Smooth muscle cell (in vitro differentiated cells): ENCODE results near the gene OR9A2. TPM values are rescaled to one million over a fixed set of nuclear protein-coding genes. Genes with fewer than 3 reads are reported as not detected.
A peak's percentile ranks its signal among the peaks of the same experiment; 100 is the strongest.

Experiments
- DNase-seq: peaks from one replicate; lab custom pipeline; 2025; ENCODE audit not compliant: unreplicated experiment; lab: John Stamatoyannopoulos, UW
- H2AFZ ChIP-seq: fragments of 200-600 bp; sonication (generic); 2 replicates; pipeline ENCODE4 v1.6.0; 2016; ENCODE audit warnings: antibody characterized with exemption, low read depth, mild to moderate bottlenecking
- H3F3A ChIP-seq: fragments of 200-600 bp; sonication (generic); 2 replicates; pipeline ENCODE4 v1.6.0; 2017; ENCODE audit warnings: antibody characterized with exemption, low read depth
- H3K27ac ChIP-seq: fragments of 200-600 bp; sonication (generic); 2 replicates; pipeline ENCODE4 v1.5.1; 2016; ENCODE audit warnings: low read depth, mild to moderate bottlenecking
- H3K27me3 ChIP-seq: fragments of 200-600 bp; sonication (generic); 2 replicates; pipeline ENCODE4 v1.6.1; 2016; ENCODE audit warnings: low read depth, mild to moderate bottlenecking
- H3K36me3 ChIP-seq: fragments of 200-600 bp; sonication (generic); 2 replicates; pipeline ENCODE4 v1.5.1; 2016; ENCODE audit warnings: low read depth
- H3K4me1 ChIP-seq: fragments of 200-600 bp; sonication (generic); 2 replicates; pipeline ENCODE4 v1.5.1; 2016; ENCODE audit warnings: low read depth
- H3K4me2 ChIP-seq: fragments of 200-600 bp; sonication (generic); 2 replicates; pipeline ENCODE4 v1.6.0; 2016; ENCODE audit warnings: mild to moderate bottlenecking
- H3K4me3 ChIP-seq: fragments of 200-600 bp; sonication (generic); 2 replicates; pipeline ENCODE4 v1.5.1; 2016; ENCODE audit warnings: mild to moderate bottlenecking
- H3K79me2 ChIP-seq: fragments of 200-600 bp; sonication (generic); 2 replicates; pipeline ENCODE4 v1.6.0; 2016; ENCODE audit warnings: low read depth, mild to moderate bottlenecking
- H3K9ac ChIP-seq: fragments of 200-600 bp; sonication (generic); 2 replicates; pipeline ENCODE4 v1.6.0; 2016; ENCODE audit warnings: low read depth
- H3K9me3 ChIP-seq: fragments of 200-600 bp; sonication (generic); replicated peaks from 2 replicates; pipeline ENCODE4 v1.5.1; 2016; ENCODE audit warnings: low read depth
- H4K20me1 ChIP-seq: fragments of 200-600 bp; sonication (generic); 2 replicates; pipeline ENCODE4 v1.6.0; 2016; ENCODE audit warnings: low read depth
- CTCF ChIP-seq: fragments of 200-600 bp; sonication (generic); IDR thresholded peaks from 2 replicates; pipeline ENCODE4 v1.5.1; 2017; ENCODE audit warnings: borderline replicate concordance, mild to moderate bottlenecking, antibody characterized with exemption; ENCODE audit not compliant: insufficient read depth, poor library complexity, severe bottlenecking
- WGBS: methylation state at CpG from one replicate; pipeline ENCODE4 v1.1.7; 2016; ENCODE audit warnings: low lambda C conversion rate; 5-methylcytosine and 5-hydroxymethylcytosine counted together
- polyA plus RNA-seq: library from polyadenylated mRNA; unstranded; fragments of >200 nt; fragmentation: Nextera tagmentation; extraction: Ambion mirVana; gene quantifications from 2 replicates; pipeline ENCODE4 v1.2.1, GENCODE V29; 2016
- total RNA-seq: library from RNA; depleted of rRNA; stranded (reverse); fragments of >200 nt; gene quantifications from 2 replicates; pipeline ENCODE4 v1.2.3, GENCODE V29; 2014

OR9A2 gene
- total and polyA plus RNA-seq, 2 experiments from 2014 or later = 0.45 TPM; not detected in 1

GRCh38 chr7:143042790-143043271 is 15.9 kb upstream of the OR9A2 start:
- no peaks in the 10 kb centered on the region for H3K27me3 ChIP-seq
- H3K27ac ChIP-seq = peak overlapping the region; percentile 64
- peak overlapping the region; percentile 53 for H3K4me2 ChIP-seq
- H3K79me2 ChIP-seq = no peaks in the 10 kb centered on the region
- TF ChIP-seq CTCF = no peak
- no peaks in the 10 kb centered on the region for H4K20me1 ChIP-seq
- H2AFZ ChIP-seq = peak overlapping the region; percentile 24
- peaks cover 16% of the 10 kb centered on the region for H3K4me1 ChIP-seq
- H3K9ac ChIP-seq = peak overlapping the region; percentile 9
- 37% methylated on average over 6 of the region's 6 CpGs for WGBS
- DNase-seq = no peak
- peaks cover 12% of the 10 kb centered on the region for H3F3A ChIP-seq
- no peak overlapping the region for H3K4me3 ChIP-seq
- no peaks in the 10 kb centered on the region for H3K9me3 ChIP-seq
- H3K36me3 ChIP-seq = no peaks in the 10 kb centered on the region

DNA sequence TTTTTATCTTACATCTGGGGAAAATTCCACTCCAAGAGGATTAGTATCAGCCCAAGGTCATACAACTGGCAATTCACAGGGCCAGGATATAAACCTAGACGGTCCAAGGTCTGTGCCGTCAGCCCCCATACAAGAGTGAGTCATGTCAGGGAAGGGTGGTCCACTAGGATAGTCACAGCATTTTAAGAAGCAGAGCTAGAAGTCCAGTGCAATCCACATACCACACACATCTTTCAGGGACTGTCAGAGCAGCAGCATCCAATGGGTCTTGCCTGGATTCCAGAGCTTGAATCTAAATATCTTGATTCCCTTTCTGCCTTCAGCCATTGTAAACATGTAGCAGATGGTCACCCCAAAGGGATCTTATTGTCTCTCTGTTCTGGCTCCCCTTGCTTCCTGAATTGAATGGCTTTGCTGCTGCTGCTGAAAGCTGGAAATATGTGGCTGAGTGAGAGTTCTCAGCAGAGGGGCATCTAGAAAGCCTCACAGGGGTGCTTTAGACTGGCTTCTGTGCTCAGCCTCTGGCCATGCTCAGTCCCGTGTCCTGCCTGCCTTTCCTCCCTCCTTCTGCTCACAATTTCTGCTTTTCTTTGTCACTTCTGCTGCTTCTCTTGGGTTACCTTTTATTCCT is 15.3 kb upstream of the OR9A2 start:
- no peak overlapping the region for H3K4me3 ChIP-seq
- no peak for TF ChIP-seq CTCF
- peak overlapping the region; percentile 53 for H3K4me2 ChIP-seq
- peak overlapping the region; percentile 24 for H2AFZ ChIP-seq
- H3F3A ChIP-seq = peaks cover 12% of the 10 kb centered on the region
- H3K27me3 ChIP-seq = no peaks in the 10 kb centered on the region
- no peaks in the 10 kb centered on the region for H3K79me2 ChIP-seq
- peaks cover 16% of the 10 kb centered on the region for H3K4me1 ChIP-seq
- H3K36me3 ChIP-seq = no peaks in the 10 kb centered on the region
- 32% methylated on average over 3 of the region's 3 CpGs for WGBS
- no peaks in the 10 kb centered on the region for H4K20me1 ChIP-seq
- H3K9me3 ChIP-seq = no peaks in the 10 kb centered on the region
- DNase-seq = no peak
- peak overlapping the region; percentile 64 for H3K27ac ChIP-seq
- H3K9ac ChIP-seq = peak overlapping the region; percentile 9

GRCh38 chr7:143041346-143041745 is 14.4 kb upstream of the OR9A2 start:
- Histone ChIP-seq H3K9ac (no peak overlapping the region), H3K27ac (no peak overlapping the region), H3K79me2 (no peaks in the 10 kb centered on the region), H3K4me1 (peaks cover 16% of the 10 kb centered on the region), H2AFZ (no peak overlapping the region), H3K4me2 (no peak overlapping the region), H3K36me3 (no peaks in the 10 kb centered on the region), H3K27me3 (no peaks in the 10 kb centered on the region), H3K4me3 (no peak overlapping the region), H3F3A (peaks cover 12% of the 10 kb centered on the region), H3K9me3 (no peaks in the 10 kb centered on the region), H4K20me1 (no peaks in the 10 kb centered on the region)
- TF ChIP-seq CTCF = no peak
- WGBS = 94% methylated on average over 6 of the region's 6 CpGs
- no peak for DNase-seq

GRCh38 chr7:143040209-143040715 is 13.3 kb upstream of the OR9A2 start:
- WGBS = 37% methylated on average over 3 of the region's 3 CpGs
- no peak for DNase-seq
- Histone ChIP-seq H2AFZ (no peak overlapping the region), H3K27me3 (no peaks in the 10 kb centered on the region), H3K9me3 (no peaks in the 10 kb centered on the region), H4K20me1 (no peaks in the 10 kb centered on the region), H3K4me2 (no peak overlapping the region), H3K9ac (no peak overlapping the region), H3K4me3 (no peak overlapping the region), H3K4me1 (peaks cover 16% of the 10 kb centered on the region), H3F3A (peaks cover 12% of the 10 kb centered on the region), H3K36me3 (no peaks in the 10 kb centered on the region), H3K79me2 (no peaks in the 10 kb centered on the region), H3K27ac (no peak overlapping the region)
- TF ChIP-seq CTCF = no peak
